ENCODE results near the gene RASSF8.

DNA sequence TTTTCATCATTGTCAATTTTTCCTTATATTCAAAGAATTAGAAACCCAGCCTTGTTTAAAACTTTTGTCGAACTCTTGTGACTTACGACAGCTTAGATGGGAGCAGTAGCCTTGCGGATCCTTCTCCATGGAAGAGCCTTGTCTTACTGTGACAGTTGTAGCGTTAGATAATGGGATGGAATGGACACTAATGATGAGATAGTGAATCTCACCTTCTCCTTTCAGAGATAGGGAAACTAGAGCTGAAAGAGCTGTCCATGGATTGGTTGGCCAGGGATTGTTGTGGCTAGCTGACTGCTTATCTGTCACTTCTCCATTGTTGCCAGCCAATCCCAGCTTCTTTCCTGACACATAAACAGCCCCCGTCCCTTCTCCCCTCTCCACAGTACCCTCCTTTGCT, 107.0 kb downstream of the RASSF8 start:
- TF ChIP-seq, protein P1, sequence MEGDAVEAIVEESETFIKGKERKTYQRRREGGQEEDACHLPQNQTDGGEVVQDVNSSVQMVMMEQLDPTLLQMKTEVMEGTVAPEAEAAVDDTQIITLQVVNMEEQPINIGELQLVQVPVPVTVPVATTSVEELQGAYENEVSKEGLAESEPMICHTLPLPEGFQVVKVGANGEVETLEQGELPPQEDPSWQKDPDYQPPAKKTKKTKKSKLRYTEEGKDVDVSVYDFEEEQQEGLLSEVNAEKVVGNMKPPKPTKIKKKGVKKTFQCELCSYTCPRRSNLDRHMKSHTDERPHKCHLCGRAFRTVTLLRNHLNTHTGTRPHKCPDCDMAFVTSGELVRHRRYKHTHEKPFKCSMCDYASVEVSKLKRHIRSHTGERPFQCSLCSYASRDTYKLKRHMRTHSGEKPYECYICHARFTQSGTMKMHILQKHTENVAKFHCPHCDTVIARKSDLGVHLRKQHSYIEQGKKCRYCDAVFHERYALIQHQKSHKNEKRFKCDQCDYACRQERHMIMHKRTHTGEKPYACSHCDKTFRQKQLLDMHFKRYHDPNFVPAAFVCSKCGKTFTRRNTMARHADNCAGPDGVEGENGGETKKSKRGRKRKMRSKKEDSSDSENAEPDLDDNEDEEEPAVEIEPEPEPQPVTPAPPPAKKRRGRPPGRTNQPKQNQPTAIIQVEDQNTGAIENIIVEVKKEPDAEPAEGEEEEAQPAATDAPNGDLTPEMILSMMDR (IDR thresholded peaks at IDR 0.05; ENCODE audit: low read depth, low read length, poor library complexity, severe bottlenecking) = no peak
- TF ChIP-seq EZH2phosphoT487 (IDR thresholded peaks at IDR 0.05; ENCODE audit: borderline replicate concordance, low read length) = no peak

All from DOHH2 (cell line).